HG02840 (cell line): ENCODE results near the gene HCRTR1.
"Not testable (repeated sequence)": the region's sequence is repeated elsewhere in the genome, so short reads cannot be mapped to it uniquely, and the experiment has no call there.

Experiments
- ATAC-seq: cut with Tn5 transposase; IDR thresholded peaks from one replicate; pipeline ENCODE4 v1.9.1; 2021; ENCODE audit warnings: mild to moderate bottlenecking, moderate library complexity, moderate number of reproducible peaks; ENCODE audit not compliant: unreplicated experiment, low FRiP score

The HCRTR1 gene

GRCh38 chr1:31580891-31581603 lies 36.4 kb upstream of the HCRTR1 start:
- ATAC-seq = no peak

- ATAC-seq = no peak
These were observed 35.4 kb upstream of the HCRTR1 start for GRCh38 chr1:31581821-31582810.

- ATAC-seq = no peak
These were observed 34.2 kb upstream of the HCRTR1 start for GRCh38 chr1:31583082-31583994.

GRCh38 chr1:31583995-31584868 lies 33.3 kb upstream of the HCRTR1 start:
- no peak for ATAC-seq

GRCh38 chr1:31584869-31585735 lies 32.4 kb upstream of the HCRTR1 start:
- ATAC-seq = no peak

- no peak for ATAC-seq
These were observed 31.6 kb upstream of the HCRTR1 start for GRCh38 chr1:31585736-31586365.

- ATAC-seq = no peak
These were observed 30.8 kb upstream of the HCRTR1 start for GRCh38 chr1:31586376-31587327.

GRCh38 chr1:31587328-31587699 lies 30.2 kb upstream of the HCRTR1 start:
- ATAC-seq = not testable (repeated sequence)

- no peak for ATAC-seq
These were observed 29.6 kb upstream of the HCRTR1 start for GRCh38 chr1:31587720-31588423.

GRCh38 chr1:31588751-31589515 lies 28.6 kb upstream of the HCRTR1 start:
- ATAC-seq = no peak

GRCh38 chr1:31591425-31592093 lies 25.9 kb upstream of the HCRTR1 start:
- no peak for ATAC-seq

- ATAC-seq = no peak
These were observed 25.4 kb upstream of the HCRTR1 start for GRCh38 chr1:31592132-31592531.

- no peak for ATAC-seq
These were observed 24.3 kb upstream of the HCRTR1 start for GRCh38 chr1:31593136-31593665.

- ATAC-seq = no peak
These were observed 23.5 kb upstream of the HCRTR1 start for GRCh38 chr1:31593770-31594632.
